Spleen (tissue), 11 donors: ENCODE measurements around the gene UIMC1. TPM values are rescaled to one million over a fixed set of nuclear protein-coding genes. Genes with fewer than 3 reads are reported as not detected.

Experiments
- DNase-seq: peaks from one replicate; pipeline ENCODE4 v3.0.0-alpha.2; 2020
- H3K27ac ChIP-seq, 8 donors: fragments of 200-600 bp; sonication (generic) in 7 of 8; 1 replicate in 4 of 8; 2 replicates in 4 of 8; pipeline versions ENCODE4 v1.5.0 to v1.8.0; 2016 to 2021; ENCODE audit warnings: inconsistent platforms in 4 of 8, mild to moderate bottlenecking in 4 of 8, moderate library complexity in 1 of 8
- H3K27me3 ChIP-seq, 7 donors: fragments of 200-600 bp; sonication (generic) in 6 of 7; replicated peaks in 1 of 7; 1 replicate in 4 of 7; 2 replicates in 3 of 7; pipeline versions ENCODE4 v1.5.0 to v1.8.0; 2016 to 2021; ENCODE audit warnings: inconsistent platforms in 3 of 7, mild to moderate bottlenecking in 1 of 7
- H3K36me3 ChIP-seq, 6 donors: fragments of 200-600 bp; sonication (generic) in 5 of 6; 1 replicate in 4 of 6; 2 replicates in 2 of 6; pipeline versions ENCODE4 v1.5.0 to v1.8.0; 2016 to 2021; ENCODE audit warnings: inconsistent platforms in 2 of 6
- H3K4me1 ChIP-seq, 6 donors: fragments of 200-600 bp; sonication (generic) in 5 of 6; 1 replicate in 3 of 6; 2 replicates in 3 of 6; pipeline versions ENCODE4 v1.5.0 to v1.8.0; 2016 to 2021; ENCODE audit warnings: inconsistent platforms in 3 of 6
- H3K4me3 ChIP-seq, 8 donors: fragments of 200-600 bp; sonication (generic) in 7 of 8; 1 replicate in 4 of 8; 2 replicates in 4 of 8; pipeline versions ENCODE4 v1.5.0 to v1.8.0; 2016 to 2021; ENCODE audit warnings: inconsistent platforms in 4 of 8, mild to moderate bottlenecking in 4 of 8, moderate library complexity in 2 of 8
- H3K9me3 ChIP-seq, 8 donors: fragments of 200-600 bp; sonication (generic) in 7 of 8; 1 replicate in 4 of 8; 2 replicates in 4 of 8; pipeline versions ENCODE4 v1.5.0 to v1.8.0; 2016 to 2021; ENCODE audit warnings: inconsistent platforms in 4 of 8
- POLR2A ChIP-seq, 3 donors: fragments of 450-650 bp; IDR thresholded peaks; one replicate each; pipeline ENCODE4 v1.5.1; 2017; ENCODE audit warnings: antibody characterized with exemption in 3 of 3, mild to moderate bottlenecking in 1 of 3
- POLR2AphosphoS5 ChIP-seq, 3 donors: sonication (generic); formaldehyde crosslinking; IDR thresholded peaks; one replicate each; pipeline ENCODE4 v1.5.1; 2017; ENCODE audit warnings: antibody characterized with exemption in 3 of 3
- WGBS, 5 donors: extraction: QIAGEN DNeasy Blood & Tissue Kit in 3 of 5; methylation state at CpG; one replicate each; pipeline versions ENCODE4 v1.1.5 to v1.1.7; 2013 to 2018; 5-methylcytosine and 5-hydroxymethylcytosine counted together
- intact Hi-C: fragments of 100-400 bp; cut with DNase I; formaldehyde crosslinking; loops from one replicate; pipeline ENCODE4 v1.15.0; 2023; ENCODE audit warnings: low total_unique reads
- polyA plus RNA-seq, 3 donors: library from polyadenylated mRNA; stranded (reverse); fragments of 200-250 nt; gene quantifications; one replicate each; pipeline ENCODE4 v1.2.1, GENCODE V29; 2013
- total RNA-seq, 7 donors: library from RNA; depleted of rRNA in 3 of 7; stranded (reverse); fragments of >200 nt in 3 of 7; fragmentation: NEBNext Ultra II Directional in 4 of 7; extraction: Animal tissue kit (Norgen Biotek cat#: 25700) in 4 of 7; gene quantifications; one replicate each; pipeline versions ENCODE4 v1.1.0 to v1.2.1, GENCODE V29; 2016 to 2021
- TF ChIP-seq, protein P1 (sequence below), 11 experiments: fragments of 200-600 bp in 7 of 11; fragments of 450-650 bp in 4 of 11; sonication (generic) in 4 of 11; IDR thresholded peaks in 8 of 11; conservative IDR thresholded peaks in 3 of 11; 1 replicate in 7 of 11; 2 replicates in 4 of 11; pipeline versions ENCODE4 v1.4.0 to v1.8.0; 2016 to 2021; ENCODE audit warnings: antibody characterized with exemption in 11 of 11, inconsistent platforms in 4 of 11, mild to moderate bottlenecking in 1 of 11
- donor health status: healthy with polysubstance abuse.
- donor health status: DM: no; HTN: no; CAD: no; lungs with moderate emphysema.
- donor health status: DM: no; HTN: no; CAD: no.
- donor health status: Bipolar disorder and iron deficiency.
- donor health status: healthy.
- donor health status: DM: no; HTN: no; CAD: no.
- donor health status: DM: yes; HTN: yes; CAD: no.

UIMC1 gene
- total and polyA plus RNA-seq, 10 donors, result 34.4 to 81.8 (median 53.8) TPM

DNA sequence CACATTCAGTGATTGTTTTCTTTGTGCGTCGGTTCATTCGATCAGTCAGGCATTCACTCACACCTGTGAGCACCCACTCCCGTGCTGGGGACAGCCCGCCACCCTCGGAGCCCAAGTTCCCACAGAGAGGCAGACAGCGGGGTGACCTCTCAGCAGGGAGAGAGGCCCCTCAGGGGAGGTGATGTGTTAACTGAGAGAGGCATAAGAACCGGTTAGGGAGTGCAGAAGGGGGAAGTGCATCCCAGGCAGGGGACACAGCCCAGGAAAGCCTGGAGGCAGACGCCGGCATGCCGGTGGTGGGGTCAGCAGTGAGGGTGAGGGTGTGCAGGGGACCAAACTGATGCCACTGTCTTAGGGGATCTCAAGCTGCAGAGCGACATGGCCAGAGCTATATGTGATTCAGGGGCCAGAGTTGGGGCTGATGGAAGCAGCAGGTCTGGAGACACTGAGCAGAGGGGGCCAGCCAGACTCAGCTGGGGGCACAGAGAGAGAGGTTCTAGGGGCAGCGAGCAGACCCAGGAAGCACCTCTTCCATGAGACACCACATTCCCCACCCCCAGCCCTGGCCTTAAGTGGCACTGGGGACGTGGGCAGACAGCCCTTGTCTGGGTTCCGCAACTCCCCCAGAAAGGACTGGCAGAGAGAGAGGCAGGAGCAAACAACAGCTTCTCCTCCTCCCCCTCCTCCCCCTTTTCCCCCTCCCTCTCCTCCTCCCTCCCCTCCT, 143.4 kb downstream of the UIMC1 start:
- Histone ChIP-seq H3K9me3 (no peaks in the 10 kb centered on the region), H3K4me3 (no peak overlapping the region), H3K27ac (no peak overlapping the region), H3K36me3 (no peaks in the 10 kb centered on the region), H3K4me1 (no peaks in the 10 kb centered on the region), H3K27me3 (peaks cover 0 to 85% (median 59%) of the 10 kb centered on the region in 7 donors)
- TF ChIP-seq POLR2AphosphoS5 (IDR thresholded peaks at IDR 0.05), result no peak
- TF ChIP-seq, protein P1, sequence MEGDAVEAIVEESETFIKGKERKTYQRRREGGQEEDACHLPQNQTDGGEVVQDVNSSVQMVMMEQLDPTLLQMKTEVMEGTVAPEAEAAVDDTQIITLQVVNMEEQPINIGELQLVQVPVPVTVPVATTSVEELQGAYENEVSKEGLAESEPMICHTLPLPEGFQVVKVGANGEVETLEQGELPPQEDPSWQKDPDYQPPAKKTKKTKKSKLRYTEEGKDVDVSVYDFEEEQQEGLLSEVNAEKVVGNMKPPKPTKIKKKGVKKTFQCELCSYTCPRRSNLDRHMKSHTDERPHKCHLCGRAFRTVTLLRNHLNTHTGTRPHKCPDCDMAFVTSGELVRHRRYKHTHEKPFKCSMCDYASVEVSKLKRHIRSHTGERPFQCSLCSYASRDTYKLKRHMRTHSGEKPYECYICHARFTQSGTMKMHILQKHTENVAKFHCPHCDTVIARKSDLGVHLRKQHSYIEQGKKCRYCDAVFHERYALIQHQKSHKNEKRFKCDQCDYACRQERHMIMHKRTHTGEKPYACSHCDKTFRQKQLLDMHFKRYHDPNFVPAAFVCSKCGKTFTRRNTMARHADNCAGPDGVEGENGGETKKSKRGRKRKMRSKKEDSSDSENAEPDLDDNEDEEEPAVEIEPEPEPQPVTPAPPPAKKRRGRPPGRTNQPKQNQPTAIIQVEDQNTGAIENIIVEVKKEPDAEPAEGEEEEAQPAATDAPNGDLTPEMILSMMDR (IDR thresholded peaks at IDR 0.05 in 8 of 11, conservative IDR thresholded peaks at IDR 0.05 in 3 of 11), result no peak
- no peak for TF ChIP-seq POLR2A (IDR thresholded peaks at IDR 0.05)
- intact Hi-C loops, result no loop called here
- DNase-seq, result no peak
- 17 to 23% (median 21%) methylated on average over 15 of the region's 15 CpGs for WGBS, 5 donors

DNA sequence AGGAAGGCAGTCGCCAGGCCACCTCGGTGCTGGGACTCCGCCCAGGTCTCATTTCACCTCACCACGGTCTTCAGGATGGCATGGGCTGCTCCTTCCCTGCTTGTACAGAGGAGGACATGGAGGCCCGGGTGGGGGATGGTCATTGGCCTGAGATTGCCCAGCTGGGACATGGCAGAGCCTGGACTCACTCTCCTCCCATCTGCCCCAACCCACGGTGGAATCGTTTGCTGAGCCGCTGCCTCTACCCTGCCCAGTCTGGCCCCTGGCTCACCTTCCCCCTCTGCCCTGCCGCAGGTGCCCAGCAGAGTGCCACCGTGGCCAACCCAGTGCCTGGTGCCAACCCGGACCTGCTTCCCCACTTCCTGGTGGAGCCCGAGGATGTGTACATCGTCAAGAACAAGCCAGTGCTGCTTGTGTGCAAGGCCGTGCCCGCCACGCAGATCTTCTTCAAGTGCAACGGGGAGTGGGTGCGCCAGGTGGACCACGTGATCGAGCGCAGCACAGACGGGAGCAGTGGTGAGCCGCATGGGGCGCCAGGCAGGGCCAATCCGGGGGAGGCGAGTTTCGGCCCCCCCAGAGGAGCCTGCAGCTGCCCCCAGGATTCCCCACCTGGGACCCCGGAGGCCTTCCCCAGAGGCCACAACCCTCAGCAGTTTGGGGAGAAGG, 144.1 kb downstream of the UIMC1 start:
- WGBS, 5 donors, result 37 to 71% (median 59%) methylated on average over 14 to 28 of the region's 28 CpGs
- no peaks in the 10 kb centered on the region for H3K9me3 ChIP-seq
- TF ChIP-seq, protein P1 (IDR thresholded peaks at IDR 0.05 in 8 of 11, conservative IDR thresholded peaks at IDR 0.05 in 3 of 11), result no peak
- TF ChIP-seq POLR2A (IDR thresholded peaks at IDR 0.05), result no peak
- no peak for TF ChIP-seq POLR2AphosphoS5 (IDR thresholded peaks at IDR 0.05)
- peaks cover 0 to 85% (median 59%) of the 10 kb centered on the region in 7 donors for H3K27me3 ChIP-seq
- H3K27ac ChIP-seq, result no peak overlapping the region
- no peaks in the 10 kb centered on the region for H3K4me1 ChIP-seq
- intact Hi-C loops, result no loop called here
- H3K4me3 ChIP-seq, result no peak overlapping the region
- DNase-seq, result no peak
- H3K36me3 ChIP-seq, result no peaks in the 10 kb centered on the region

DNA sequence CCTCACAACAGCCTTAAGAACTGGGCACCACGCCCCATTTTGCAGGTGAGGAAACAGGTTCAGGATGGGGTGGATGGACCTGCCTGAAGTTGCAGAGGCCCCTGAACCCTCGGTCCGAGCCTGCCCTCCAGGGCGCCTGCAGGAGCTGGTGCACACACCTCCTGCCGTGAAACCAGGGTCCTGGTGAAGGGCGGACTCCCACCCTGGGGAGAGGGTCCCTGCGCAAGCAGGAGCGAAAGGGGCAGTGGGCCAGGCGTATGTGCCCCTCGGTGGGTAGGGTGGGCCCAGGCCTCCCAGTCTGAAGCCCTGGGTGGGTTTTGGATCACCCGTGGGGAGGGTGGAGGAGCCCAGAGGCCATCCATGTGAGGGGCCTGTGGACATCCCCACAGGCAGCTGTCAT, 145.3 kb downstream of the UIMC1 start:
- Histone ChIP-seq H3K27me3 (peaks cover 0 to 85% (median 47%) of the 10 kb centered on the region in 7 donors), H3K9me3 (no peaks in the 10 kb centered on the region), H3K27ac (no peak overlapping the region), H3K4me3 (no peak overlapping the region), H3K36me3 (no peaks in the 10 kb centered on the region), H3K4me1 (no peaks in the 10 kb centered on the region)
- TF ChIP-seq POLR2A (IDR thresholded peaks at IDR 0.05) (no peak), POLR2AphosphoS5 (IDR thresholded peaks at IDR 0.05) (no peak)
- TF ChIP-seq, protein P1 (IDR thresholded peaks at IDR 0.05 in 8 of 11, conservative IDR thresholded peaks at IDR 0.05 in 3 of 11), result no peak
- intact Hi-C loops, result no loop called here
- 83 to 97% (median 89%) methylated on average over 7 to 11 of the region's 11 CpGs for WGBS, 5 donors
- no peak for DNase-seq

DNA sequence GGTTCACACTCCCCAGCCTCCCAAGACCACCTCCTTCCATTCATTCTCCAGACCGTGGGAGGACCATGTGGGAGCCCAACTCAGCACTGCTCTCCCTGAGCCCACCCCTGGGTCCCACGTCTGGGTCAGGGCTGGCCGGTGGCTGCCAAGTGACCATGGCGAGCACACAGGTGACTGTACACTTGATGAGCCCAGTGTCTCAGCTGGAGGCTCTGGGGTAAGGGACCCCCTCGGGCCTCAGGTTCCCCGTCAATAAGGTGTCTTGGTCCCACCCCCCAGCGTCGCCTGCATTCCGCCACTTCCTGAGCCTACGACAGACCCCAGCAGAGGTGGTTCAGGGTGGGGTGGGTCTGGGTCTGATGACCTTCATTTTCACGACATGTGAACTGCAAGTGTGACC, 146.2 kb downstream of the UIMC1 start:
- no peaks in the 10 kb centered on the region for H3K4me1 ChIP-seq
- H3K9me3 ChIP-seq, result no peaks in the 10 kb centered on the region
- DNase-seq, result no peak
- no peak overlapping the region for H3K27ac ChIP-seq
- H3K36me3 ChIP-seq, result no peaks in the 10 kb centered on the region
- no peak overlapping the region for H3K4me3 ChIP-seq
- whole genome bisulfite sequencing, 5 donors, result 67 to 81% (median 78%) methylated on average over 10 to 11 of the region's 11 CpGs
- intact Hi-C loops, result no loop called here
- H3K27me3 ChIP-seq, result peaks cover 0 to 85% (median 38%) of the 10 kb centered on the region in 7 donors
- no peak for TF ChIP-seq POLR2AphosphoS5 (IDR thresholded peaks at IDR 0.05)
- TF ChIP-seq, protein P1 (IDR thresholded peaks at IDR 0.05 in 8 of 11, conservative IDR thresholded peaks at IDR 0.05 in 3 of 11), result no peak
- TF ChIP-seq POLR2A (IDR thresholded peaks at IDR 0.05), result no peak
